Testis (tissue), 2 donors: ENCODE measurements around the gene CHRM2.

ENCODE experiments used
- POLR2A ChIP-seq: fragments of 450-650 bp; IDR thresholded peaks from one replicate; pipeline ENCODE4 v1.6.1; 2017; ENCODE audit warnings: antibody characterized with exemption, mild to moderate bottlenecking, moderate library complexity
- TF ChIP-seq, protein P1 (sequence below), 3 experiments: fragments of 450-650 bp in 2 of 3; fragments of 200-600 bp in 1 of 3; sonication (generic) in 1 of 3; IDR thresholded peaks; one replicate each; pipeline ENCODE4 v1.5.1; 2016 to 2019; ENCODE audit warnings: antibody characterized with exemption in 3 of 3, mild to moderate bottlenecking in 2 of 3, moderate library complexity in 1 of 3

DNA sequence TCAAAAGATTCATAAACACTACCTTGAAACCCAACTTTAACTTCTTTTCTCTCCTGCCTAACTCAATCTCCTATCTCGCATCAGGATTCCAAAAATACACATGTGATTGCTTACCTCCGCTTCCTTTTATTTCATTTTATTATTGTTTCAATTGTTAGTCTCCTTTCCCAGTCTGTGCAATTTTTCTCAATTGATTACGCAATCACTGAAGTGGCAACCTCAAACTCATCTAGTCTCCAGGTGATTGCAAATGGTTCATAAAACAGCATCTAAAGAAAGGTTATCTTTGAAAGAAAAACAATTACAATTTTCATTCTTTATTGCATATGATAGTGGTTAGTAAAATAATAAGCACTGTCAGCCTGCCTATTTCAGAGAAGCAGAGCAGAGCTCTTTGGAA is 45.6 kb downstream of the CHRM2 start:
- TF ChIP-seq, protein P1, sequence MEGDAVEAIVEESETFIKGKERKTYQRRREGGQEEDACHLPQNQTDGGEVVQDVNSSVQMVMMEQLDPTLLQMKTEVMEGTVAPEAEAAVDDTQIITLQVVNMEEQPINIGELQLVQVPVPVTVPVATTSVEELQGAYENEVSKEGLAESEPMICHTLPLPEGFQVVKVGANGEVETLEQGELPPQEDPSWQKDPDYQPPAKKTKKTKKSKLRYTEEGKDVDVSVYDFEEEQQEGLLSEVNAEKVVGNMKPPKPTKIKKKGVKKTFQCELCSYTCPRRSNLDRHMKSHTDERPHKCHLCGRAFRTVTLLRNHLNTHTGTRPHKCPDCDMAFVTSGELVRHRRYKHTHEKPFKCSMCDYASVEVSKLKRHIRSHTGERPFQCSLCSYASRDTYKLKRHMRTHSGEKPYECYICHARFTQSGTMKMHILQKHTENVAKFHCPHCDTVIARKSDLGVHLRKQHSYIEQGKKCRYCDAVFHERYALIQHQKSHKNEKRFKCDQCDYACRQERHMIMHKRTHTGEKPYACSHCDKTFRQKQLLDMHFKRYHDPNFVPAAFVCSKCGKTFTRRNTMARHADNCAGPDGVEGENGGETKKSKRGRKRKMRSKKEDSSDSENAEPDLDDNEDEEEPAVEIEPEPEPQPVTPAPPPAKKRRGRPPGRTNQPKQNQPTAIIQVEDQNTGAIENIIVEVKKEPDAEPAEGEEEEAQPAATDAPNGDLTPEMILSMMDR (IDR thresholded peaks at IDR 0.05), result no peak
- TF ChIP-seq POLR2A, result no peak
